ENCODE measurements around the gene STAB2. TPM values are rescaled to one million over a fixed set of nuclear protein-coding genes. Genes with fewer than 3 reads are reported as not detected.

The STAB2 gene
- total and polyA plus RNA-seq, 2 of the 8 experiments (the other 6 are each of a cell fraction or from before 2014, with no cell fraction given) = not detected

DNA sequence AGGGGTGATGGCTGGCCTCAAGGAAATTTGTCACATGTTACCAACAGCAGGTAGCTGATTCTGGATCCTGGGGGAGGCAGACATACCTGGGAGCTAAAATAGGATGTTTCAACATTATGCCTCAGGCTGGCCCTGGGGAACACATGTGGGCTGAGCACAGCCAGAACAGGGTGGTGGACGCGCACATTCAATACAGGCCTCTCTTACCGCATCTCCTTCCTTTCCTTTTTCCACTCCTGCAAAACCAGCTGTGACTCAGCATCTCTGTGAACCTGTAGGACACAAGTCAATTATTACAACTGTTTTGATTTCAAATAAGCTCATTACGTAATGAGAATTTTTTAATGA is 193.0 kb downstream of the STAB2 start (continued):
- TF ChIP-seq CHD1 (IDR thresholded peaks at IDR 0.05; ENCODE audit: low read depth, low read length) (no peak), EP300 (IDR thresholded peaks at IDR 0.05; ENCODE audit: borderline replicate concordance in 1 of 2, low read depth in 2 of 2, low read length in 2 of 2) (no peak), YY1 (IDR thresholded peaks at IDR 0.05; ENCODE audit: low read depth, low read length) (no peak)
